Muscle layer of colon (tissue), 2 donors: ENCODE measurements around the gene ARHGAP15.

ENCODE experiments used
- H3K27ac ChIP-seq: one replicate; pipeline ENCODE4 v1.7.0; 2013; ENCODE audit warnings: low read depth, mild to moderate bottlenecking, low read length, moderate library complexity
- H3K27me3 ChIP-seq, 2 donors: one replicate each; pipeline ENCODE4 v1.7.0; 2013; ENCODE audit warnings: low read length in 2 of 2, mild to moderate bottlenecking in 2 of 2; ENCODE audit not compliant: insufficient read depth in 2 of 2, control insufficient read depth in 1 of 2
- H3K36me3 ChIP-seq: one replicate; pipeline ENCODE4 v1.7.0; 2013; ENCODE audit warnings: mild to moderate bottlenecking, low read length; ENCODE audit not compliant: insufficient read depth
- H3K4me1 ChIP-seq: one replicate; pipeline ENCODE4 v1.7.0; 2013; ENCODE audit warnings: mild to moderate bottlenecking, low read length; ENCODE audit not compliant: insufficient read depth
- H3K4me3 ChIP-seq, 2 donors: one replicate each; pipeline ENCODE4 v1.7.0; 2013; ENCODE audit warnings: low read length in 2 of 2, low read depth in 1 of 2, mild to moderate bottlenecking in 1 of 2, moderate library complexity in 1 of 2
- H3K9ac ChIP-seq: one replicate; pipeline ENCODE4 v1.7.0; 2013; ENCODE audit warnings: low read length
- H3K9me3 ChIP-seq: one replicate; pipeline ENCODE4 v1.7.0; 2013; ENCODE audit warnings: mild to moderate bottlenecking, low read length
- donor health status: abdominal sarcoma.
- donor health status: Adenocarcinoma of cecum.

ARHGAP15 gene

GRCh38 chr2:143679617-143680016 lies 550.4 kb downstream of the ARHGAP15 start:
- no peak overlapping the region for H3K9ac ChIP-seq
- H3K36me3 ChIP-seq: no peaks in the 10 kb centered on the region
- no peaks in the 10 kb centered on the region for H3K27me3 ChIP-seq
- no peaks in the 10 kb centered on the region for H3K9me3 ChIP-seq
- no peaks in the 10 kb centered on the region for H3K4me1 ChIP-seq
- H3K27ac ChIP-seq: no peak overlapping the region
- no peak overlapping the region for H3K4me3 ChIP-seq

GRCh38 chr2:143680885-143681405 lies 551.7 kb downstream of the ARHGAP15 start:
- Histone ChIP-seq H3K4me1 (no peaks in the 10 kb centered on the region), H3K9ac (no peak overlapping the region), H3K9me3 (no peaks in the 10 kb centered on the region), H3K27me3 (no peaks in the 10 kb centered on the region), H3K27ac (no peak overlapping the region), H3K36me3 (no peaks in the 10 kb centered on the region), H3K4me3 (no peak overlapping the region)

DNA sequence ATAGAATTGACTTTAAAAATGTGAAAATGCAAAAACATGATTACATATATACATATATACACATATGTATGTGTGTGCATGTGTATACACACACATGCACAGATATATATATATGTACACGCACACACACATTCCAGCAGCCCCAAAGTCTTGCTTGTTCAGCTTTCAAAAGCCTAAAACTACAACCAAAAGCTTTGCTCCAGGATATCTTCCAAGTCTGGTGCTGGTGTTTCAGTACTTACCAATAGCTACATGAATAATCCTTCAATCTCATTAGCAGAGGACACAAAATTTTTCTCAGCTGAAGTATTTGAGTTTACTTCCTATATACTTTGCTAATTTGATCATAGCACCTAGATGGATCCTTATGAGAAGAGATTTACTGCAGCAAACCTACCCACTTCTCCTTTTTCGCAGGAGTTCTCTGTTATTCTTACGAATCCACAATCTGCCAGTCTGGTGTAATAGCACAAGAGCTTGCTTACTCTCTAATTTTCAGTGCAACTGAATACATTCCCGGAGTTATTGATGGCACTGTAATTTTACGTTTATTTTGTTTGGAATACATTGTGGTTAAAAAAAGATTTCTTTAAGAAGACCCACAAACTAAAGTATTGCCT lies 553.3 kb downstream of the ARHGAP15 start:
- Histone ChIP-seq H3K9me3 (no peaks in the 10 kb centered on the region), H3K4me3 (no peak overlapping the region), H3K4me1 (no peaks in the 10 kb centered on the region), H3K36me3 (no peaks in the 10 kb centered on the region), H3K27me3 (no peaks in the 10 kb centered on the region), H3K27ac (no peak overlapping the region), H3K9ac (no peak overlapping the region)

DNA sequence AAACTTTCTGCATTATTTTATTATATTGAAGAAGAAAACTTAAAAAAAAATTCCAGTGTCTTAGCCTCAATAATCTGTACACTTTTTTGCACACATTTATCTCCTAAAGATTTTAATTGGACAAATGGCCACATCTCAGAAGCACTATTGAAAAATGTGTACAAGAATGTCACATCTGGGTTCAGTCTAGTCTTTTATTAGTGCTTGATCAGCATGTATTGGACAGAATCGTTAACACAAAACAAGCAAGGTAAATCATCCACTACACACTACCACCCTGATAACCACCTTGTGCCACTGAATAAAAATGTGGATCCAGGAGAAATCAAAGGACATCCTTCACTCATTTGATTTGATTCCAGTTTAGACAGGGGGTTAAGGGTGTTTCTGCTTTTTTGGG lies 554.8 kb downstream of the ARHGAP15 start:
- Histone ChIP-seq H3K4me1 (no peaks in the 10 kb centered on the region), H3K36me3 (no peaks in the 10 kb centered on the region), H3K9ac (no peak overlapping the region), H3K27me3 (no peaks in the 10 kb centered on the region), H3K27ac (no peak overlapping the region), H3K4me3 (no peak overlapping the region), H3K9me3 (no peaks in the 10 kb centered on the region)

GRCh38 chr2:143684551-143685320 lies 555.5 kb downstream of the ARHGAP15 start:
- no peak overlapping the region for H3K9ac ChIP-seq
- H3K4me3 ChIP-seq: no peak overlapping the region
- no peaks in the 10 kb centered on the region for H3K4me1 ChIP-seq
- no peaks in the 10 kb centered on the region for H3K36me3 ChIP-seq
- no peaks in the 10 kb centered on the region for H3K9me3 ChIP-seq
- no peak overlapping the region for H3K27ac ChIP-seq
- no peaks in the 10 kb centered on the region for H3K27me3 ChIP-seq

DNA sequence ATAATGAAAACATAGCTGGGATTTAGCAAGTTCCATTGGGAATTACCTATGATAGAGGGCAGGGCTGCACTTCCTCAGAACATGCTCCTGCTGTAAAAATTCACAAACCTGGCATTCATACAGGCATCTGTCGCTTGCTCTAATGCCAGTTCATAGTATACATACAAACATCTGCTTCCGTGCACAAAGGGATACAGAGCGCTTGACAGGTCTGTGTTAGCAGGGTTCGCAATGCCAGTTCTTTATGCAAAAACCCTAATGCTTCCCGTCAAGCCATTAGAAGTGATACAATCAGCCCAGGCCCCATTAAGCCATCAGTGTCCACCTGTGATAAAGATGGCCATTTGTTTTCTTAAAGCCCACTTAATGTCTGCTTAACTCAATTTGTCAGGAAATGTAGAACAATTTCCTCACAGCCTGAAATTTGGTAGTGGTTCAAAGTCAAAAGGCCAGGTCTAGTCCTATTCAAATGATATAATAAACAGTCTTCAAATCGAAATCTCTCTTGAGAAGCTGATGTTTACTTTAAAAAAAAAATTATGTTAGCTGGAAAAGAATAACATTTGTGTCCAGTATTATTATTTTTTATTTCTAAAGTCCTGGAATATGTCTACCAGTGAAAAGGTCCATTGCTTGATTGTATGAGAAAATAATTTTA lies 556.3 kb downstream of the ARHGAP15 start:
- Histone ChIP-seq H3K36me3 (no peaks in the 10 kb centered on the region), H3K4me1 (no peaks in the 10 kb centered on the region), H3K9me3 (no peaks in the 10 kb centered on the region), H3K27me3 (no peaks in the 10 kb centered on the region), H3K9ac (no peak overlapping the region), H3K4me3 (no peak overlapping the region), H3K27ac (no peak overlapping the region)

- H3K36me3 ChIP-seq: no peaks in the 10 kb centered on the region
- H3K4me3 ChIP-seq: no peak overlapping the region
- H3K27ac ChIP-seq: no peak overlapping the region
- no peaks in the 10 kb centered on the region for H3K4me1 ChIP-seq
- H3K9ac ChIP-seq: no peak overlapping the region
- H3K27me3 ChIP-seq: no peaks in the 10 kb centered on the region
- no peaks in the 10 kb centered on the region for H3K9me3 ChIP-seq
These were observed 557.5 kb downstream of the ARHGAP15 start for GRCh38 chr2:143686585-143687164.

- Histone ChIP-seq H3K9ac (no peak overlapping the region), H3K9me3 (no peaks in the 10 kb centered on the region), H3K27me3 (no peaks in the 10 kb centered on the region), H3K27ac (no peak overlapping the region), H3K36me3 (no peaks in the 10 kb centered on the region), H3K4me3 (no peak overlapping the region), H3K4me1 (no peaks in the 10 kb centered on the region)
These were observed 559.0 kb downstream of the ARHGAP15 start for GRCh38 chr2:143688248-143688647.

DNA sequence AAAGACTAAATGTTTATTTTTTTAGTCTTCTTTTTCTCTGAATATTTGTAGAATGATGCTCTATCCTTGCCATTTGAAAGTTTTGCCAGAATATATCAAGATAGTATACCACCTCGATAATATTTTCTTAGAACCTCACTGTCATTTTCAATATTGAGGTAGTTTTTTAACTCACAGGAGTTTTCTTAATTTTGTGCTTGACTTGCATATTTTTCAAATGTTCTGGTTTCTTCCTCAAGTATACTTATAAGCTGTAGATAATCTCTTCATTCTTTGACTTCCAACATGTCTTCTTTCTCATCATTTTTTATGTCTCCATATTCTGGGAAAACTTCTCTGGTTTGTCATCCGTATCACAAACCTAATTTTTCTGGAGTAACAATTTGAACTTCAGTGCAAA lies 559.6 kb downstream of the ARHGAP15 start:
- Histone ChIP-seq H3K27ac (no peak overlapping the region), H3K36me3 (no peaks in the 10 kb centered on the region), H3K4me1 (no peaks in the 10 kb centered on the region)

DNA sequence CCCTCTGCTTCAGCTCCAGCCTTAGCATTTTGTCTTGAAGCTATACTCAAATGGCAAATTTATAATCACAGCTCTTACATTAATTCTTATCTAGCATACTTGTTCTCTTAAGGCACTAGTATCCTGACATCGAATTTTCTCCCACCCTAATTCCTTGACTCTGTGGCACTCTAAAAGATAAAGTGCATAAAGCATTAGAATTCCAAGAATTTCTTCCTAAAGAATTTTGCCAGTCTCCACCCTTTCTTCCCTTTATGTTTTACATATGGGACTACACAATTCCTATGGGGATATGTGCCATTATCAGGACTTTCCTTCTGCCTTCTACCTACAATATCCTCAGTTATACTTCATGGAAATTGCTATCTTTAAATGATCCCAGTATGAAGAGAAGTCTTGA lies 560.3 kb downstream of the ARHGAP15 start:
- Histone ChIP-seq H3K4me1 (no peaks in the 10 kb centered on the region), H3K9me3 (no peaks in the 10 kb centered on the region), H3K27ac (no peak overlapping the region), H3K9ac (no peak overlapping the region), H3K36me3 (no peaks in the 10 kb centered on the region), H3K4me3 (no peak overlapping the region), H3K27me3 (no peaks in the 10 kb centered on the region)

More for the DNA sequence above, 559.6 kb downstream of the ARHGAP15 start:
- no peak overlapping the region for H3K9ac ChIP-seq
- H3K9me3 ChIP-seq: no peaks in the 10 kb centered on the region
- H3K4me3 ChIP-seq: no peak overlapping the region
- no peaks in the 10 kb centered on the region for H3K27me3 ChIP-seq

GRCh38 chr2:143690235-143690634 lies 561.0 kb downstream of the ARHGAP15 start:
- Histone ChIP-seq H3K4me1 (no peaks in the 10 kb centered on the region), H3K9ac (no peak overlapping the region), H3K36me3 (no peaks in the 10 kb centered on the region), H3K27ac (no peak overlapping the region), H3K9me3 (no peaks in the 10 kb centered on the region), H3K27me3 (no peaks in the 10 kb centered on the region), H3K4me3 (no peak overlapping the region)
